NCI-H1436 treated with DMSO at 0.1 percent for 48 hours (cell line): ENCODE measurements around the gene ZPR1.
"Not testable (repeated sequence)": the region's sequence is repeated elsewhere in the genome, so short reads cannot be mapped to it uniquely, and the experiment has no call there.

Source experiments
- DNase-seq: peaks from one replicate; lab custom pipeline; 2025; lab: John Stamatoyannopoulos, UW

The ZPR1 gene

DNA sequence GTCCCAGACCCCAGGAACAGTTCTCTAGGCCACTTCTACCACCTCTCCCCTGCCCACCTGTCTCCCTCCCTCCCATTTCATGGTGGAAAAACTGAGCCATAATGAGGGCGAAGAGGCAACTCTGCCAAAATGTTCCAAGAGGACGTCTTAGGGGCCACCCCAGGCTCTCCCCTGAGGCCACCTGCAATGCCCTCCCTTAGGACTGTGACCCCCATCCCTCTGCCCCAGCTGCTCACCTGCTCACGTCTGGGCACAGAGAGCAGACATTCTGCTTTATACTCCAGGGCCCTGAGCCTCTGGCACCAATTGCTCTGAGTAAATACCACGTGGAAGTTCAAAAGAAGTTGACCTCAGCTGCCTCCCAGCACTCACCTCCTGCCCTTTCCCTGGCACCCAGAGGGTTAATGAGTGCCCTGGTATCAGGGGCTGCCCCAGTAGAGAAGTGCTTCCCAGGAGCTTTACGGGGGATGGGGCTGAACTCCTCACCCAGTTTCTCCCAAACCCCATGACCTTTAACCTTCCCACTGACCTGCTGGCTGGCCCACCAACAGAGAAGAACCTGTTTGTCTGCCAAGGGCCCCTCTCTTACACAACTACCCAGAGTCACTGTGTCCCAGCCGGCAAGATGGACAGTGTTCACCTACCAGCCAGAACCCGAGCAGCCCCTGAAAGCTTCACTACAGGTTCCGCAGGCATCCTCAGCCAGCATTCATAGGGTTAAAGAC, 4.5 kb upstream of the ZPR1 start:
- no peak for DNase-seq

DNA sequence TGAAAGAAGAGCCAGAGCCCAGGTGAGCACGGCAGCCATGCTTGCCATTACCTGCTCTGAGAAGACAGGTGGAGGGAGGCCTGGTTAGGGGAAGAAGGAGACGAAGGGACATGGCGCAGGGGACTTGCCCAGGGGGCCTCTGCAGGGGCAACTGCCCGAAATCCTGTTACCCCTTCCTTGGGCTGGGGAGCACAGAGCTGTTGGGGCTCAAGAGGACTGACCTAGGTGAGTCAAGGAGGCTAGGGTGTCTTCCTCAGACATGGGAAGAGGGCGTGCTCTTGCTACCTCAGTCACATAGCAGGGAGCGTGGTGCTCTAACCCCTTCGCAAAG, 4.0 kb upstream of the ZPR1 start, which contains the start of gene APOA5:
APOA5 (minus strand) TSS at position 67 of the 331 bp plus-strand sequence; CDS start at position 48, 19 bp downstream.
- DNase-seq: no peak

DNA sequence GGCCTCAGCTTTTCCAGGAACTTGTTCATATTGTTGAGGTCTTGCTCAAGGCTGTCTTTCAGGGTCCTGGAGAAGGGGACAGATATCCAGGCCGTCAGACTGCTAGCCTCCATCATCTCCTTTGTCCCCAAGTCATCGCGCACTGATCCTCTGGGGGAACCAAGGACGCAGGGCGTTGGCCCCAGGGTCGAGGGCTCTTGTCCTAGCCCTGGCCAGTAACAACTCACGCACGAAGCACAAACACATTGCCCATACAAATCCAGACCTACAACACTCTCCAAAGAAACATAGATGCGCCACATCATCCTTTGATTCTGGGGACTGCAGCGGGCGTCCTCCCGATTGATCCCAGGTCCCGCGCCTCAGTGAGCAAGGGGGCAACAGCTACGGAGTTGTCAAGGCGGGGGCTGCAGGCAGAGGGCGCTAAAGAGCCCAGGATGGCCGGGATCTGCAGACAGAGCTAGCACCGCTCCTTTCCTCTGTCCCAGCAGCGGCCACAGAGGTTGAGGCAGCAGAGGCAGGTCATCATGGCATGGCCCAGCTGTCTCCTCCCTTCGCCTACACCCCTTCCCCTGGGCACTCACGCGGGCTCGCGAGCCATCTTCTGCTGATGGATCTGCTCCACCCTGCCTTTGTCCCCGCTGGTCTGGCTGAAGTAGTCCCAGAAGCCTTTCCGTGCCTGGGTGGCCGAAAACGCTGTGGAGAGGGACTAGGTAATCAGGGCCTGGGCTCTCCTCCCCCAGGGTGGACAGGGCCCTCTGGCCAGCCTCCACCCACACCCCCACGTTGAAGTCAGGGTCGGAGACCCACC, 3.4 kb upstream of the ZPR1 start:
- no peak for DNase-seq

DNA sequence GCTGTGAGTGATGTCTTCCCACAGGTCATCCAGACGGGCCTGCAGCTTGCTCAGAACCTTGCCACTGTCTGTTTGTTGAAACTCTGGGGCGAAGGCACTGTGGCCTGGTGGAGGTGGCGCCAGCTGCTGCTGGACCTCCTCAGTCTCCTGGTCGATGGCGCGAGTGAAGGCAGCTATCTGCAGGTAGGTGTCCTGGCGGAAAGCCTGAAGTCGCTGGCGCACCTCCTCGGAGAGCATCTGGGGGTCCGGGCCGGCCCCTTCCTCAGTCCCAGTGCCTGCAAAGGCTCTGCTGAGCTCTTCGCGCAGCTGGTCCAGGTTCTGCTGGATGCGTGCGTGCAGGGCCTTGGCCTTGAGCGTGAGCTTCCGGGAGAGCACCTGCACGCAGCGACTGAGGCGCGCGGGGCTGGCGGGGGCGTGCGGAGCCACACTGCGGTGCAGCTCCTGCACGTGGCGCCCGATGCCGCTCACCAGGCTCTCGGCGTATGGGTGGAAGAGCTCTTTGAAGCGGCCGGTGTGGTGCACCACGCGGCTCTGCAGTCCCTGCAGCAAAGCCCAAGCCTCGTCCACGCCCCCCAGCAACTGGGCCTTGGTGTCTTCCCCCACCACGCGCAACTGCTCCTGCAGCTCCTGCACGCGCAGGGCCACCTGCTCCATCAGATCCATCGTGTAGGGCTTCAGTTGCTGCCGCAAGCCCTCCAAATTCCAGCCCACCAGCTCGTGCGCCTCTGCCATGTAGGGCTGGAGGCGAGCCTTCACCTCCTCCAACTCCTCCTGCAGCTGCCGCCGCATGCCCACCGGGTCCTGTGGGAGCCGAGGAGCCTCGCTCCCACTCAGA, 2.6 kb upstream of the ZPR1 start:
- DNase-seq: no peak

DNA sequence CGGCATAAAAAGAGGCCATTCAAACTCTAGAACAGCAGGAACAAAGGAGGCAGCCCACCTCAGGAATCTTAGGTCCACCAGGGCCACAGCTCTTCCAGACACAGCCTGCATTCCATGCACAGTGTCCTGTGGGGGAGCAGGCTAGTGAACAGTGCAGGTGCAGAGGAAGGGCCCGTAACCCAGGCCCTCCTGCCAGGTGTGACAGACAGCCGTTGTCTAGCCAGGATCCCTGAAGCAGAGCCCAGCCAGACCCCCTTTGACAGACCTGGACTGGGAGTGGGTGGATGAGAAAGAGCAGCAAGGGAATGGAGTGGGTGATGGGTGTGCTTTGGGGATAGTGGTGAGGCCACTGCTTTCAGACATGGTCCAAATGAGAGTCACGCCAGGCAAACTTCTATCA, 1.2 kb upstream of the ZPR1 start:
- DNase-seq: no peak

DNA sequence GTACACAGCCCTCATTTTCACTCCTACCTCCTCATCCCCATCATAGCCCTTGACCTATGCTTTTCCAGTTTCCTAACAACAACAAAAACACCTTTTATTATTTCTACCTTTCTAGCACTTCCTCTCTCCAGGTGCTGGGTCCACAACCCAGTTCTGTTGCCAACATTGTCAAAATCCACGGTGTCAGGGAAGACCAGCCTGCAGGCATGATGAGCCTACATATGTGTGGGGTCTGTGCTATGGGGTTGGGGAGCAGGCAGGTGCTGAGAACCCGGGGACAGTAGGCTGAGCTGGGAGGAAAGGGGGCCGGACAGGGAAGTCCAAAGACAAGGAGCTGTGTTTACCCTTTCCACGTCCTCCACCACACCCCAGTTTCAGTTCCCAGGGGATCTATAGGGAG, 711 bp upstream of the ZPR1 start:
- no peak for DNase-seq

DNA sequence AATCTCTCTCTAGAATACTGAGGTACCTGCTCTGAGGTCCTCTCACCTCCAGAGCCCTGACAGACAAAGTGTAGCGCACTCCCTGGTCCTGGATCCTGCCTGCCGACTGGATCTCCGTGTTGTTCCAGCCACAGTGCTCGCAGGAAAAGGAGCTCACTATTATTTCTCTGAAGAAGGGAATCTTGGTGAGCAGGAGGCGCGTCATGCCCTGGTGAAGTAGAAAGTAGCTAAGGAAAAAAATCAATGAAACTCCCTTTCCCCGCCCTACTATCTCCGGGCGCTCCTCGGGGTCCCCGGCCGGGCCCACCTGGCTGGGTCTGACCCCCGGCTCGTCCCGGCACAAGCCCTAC, 412 bp downstream of the ZPR1 start:
- no peak for DNase-seq

DNA sequence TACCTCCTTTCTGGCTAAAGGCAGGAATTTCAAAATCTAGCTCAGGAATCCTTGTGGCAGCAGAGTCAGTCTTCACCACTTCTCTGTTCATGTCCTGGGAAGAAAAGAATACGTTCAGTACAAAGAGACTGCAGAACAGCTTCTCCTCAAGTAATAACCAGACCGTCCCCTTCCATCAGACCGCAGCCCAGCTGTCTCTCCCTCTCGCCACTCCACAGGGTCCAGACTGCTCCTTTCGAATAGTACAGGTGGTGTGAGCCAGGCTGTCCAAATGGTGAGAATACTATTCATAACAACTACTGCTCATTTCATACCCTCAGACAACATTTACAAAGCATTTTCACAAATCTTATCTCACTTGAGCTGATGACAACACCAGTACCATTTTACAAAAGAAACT, 857 bp downstream of the ZPR1 start:
- DNase-seq: no peak

DNA sequence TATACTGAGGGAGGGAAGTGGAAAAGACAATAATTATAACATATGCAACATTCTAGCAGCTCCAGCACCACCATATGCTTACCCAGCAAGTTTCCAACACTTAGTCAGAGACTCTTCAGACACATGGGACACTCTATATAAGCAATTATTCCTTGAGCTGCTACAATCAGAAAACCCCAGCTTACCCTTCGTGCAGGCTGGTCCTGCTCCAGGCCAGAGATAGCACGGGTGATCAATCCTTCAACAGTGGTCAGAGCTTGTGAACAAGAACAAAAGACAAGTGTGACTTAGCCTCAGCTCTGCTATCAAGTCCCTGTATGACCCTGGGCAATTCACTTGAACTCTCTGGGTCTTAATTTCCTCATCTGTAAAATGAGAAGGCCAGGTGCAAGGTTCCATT, 1.5 kb downstream of the ZPR1 start:
- DNase-seq: no peak

DNA sequence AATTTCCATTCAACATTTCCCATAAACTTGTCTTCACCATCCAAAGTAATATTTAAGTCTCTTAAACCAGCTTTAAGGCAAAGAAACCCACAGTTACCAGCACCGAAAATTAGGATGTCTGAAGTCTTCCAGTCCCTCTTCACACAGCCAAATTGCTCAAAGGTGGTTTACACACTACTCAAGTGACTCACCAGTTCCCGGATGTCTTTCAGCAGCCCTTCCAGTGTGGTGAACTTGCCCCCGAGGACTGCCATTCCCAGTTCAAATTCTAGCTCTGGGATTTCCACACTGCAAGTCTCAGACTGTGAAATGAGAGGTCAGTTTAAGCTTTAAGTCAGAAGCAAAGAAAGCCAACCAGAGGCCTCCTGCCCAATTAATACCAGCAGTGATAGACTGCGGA, 5.1 kb downstream of the ZPR1 start:
- DNase-seq: no peak

DNA sequence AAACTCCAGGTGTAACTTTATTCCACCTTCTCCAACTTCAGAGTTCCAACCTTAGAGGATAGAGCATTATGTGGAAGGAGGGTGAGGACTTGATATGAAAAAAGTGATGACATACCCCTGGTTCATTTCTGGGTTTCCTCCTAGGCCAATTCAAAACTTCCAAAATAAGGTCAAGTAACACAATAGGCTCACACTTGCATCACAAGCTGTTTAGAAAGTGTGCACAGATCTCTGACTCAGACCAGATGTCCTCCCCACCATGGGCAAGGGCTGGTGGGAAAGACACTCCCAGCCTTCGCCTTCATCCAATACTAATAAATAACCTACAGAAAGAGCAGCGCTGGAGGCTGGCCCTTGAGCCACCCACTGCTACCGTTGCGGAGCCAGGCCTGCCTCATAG, 9.3 kb downstream of the ZPR1 start:
- DNase-seq: no peak

DNA sequence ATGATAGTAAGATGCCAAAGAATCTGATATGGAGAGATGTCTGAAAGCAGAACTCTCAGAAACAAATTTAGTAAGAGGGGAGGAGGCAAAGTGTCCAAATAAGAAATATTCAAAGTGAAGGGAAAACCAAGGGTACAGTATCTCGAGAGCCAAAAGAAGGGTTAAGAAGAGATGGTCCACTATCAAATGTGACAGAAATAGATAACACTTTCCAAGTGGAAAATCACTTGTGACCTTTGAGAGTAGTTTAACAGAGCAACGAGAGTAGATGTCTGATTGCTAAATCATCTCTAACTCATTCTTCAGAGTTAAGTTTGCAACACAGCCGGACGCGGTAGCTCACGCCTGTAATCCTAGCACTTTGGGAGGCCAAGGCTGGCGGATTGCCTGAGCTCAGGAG, 10.8 kb downstream of the ZPR1 start:
- no peak for DNase-seq

DNA sequence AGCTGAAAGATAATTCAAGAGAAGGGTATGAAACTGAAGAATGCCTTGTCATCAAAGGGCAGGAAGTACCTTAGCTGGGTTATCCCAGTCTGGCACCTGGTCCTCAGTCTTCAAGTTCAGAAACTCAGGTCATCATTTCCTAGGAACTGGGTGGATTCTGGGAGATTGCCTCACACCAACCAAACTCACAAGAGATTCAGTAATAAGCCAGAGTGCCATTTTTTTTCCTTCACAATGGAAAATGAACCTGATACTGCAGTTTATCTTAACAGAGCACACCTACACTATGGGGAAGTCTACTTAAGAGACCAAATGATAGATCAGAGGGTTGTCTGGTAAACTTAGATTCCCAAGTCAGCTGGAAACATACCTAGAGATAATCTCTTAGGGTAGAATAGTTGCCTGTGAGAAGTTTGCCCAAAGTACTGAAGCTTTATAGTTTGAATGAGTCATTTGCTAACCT, 11.3 kb downstream of the ZPR1 start:
- no peak for DNase-seq

DNA sequence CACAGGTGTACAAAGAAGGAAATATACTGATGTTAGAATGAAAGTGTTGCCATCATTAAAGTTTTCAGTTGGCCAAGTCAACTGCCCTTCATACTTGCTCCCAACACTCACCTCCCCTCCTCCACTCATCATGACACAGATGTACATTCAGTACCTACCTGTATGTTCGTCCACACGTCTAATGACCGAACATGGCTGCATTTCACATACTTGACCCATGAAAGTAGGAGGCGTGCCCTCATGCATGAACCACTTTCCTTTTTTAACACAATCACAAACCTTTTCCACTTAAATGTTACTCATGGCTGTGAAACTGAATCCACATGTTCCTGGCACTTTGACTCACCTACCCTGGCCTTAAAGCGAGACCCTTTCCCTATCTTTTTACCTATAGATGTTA, 11.8 kb downstream of the ZPR1 start:
- no peak for DNase-seq

DNA sequence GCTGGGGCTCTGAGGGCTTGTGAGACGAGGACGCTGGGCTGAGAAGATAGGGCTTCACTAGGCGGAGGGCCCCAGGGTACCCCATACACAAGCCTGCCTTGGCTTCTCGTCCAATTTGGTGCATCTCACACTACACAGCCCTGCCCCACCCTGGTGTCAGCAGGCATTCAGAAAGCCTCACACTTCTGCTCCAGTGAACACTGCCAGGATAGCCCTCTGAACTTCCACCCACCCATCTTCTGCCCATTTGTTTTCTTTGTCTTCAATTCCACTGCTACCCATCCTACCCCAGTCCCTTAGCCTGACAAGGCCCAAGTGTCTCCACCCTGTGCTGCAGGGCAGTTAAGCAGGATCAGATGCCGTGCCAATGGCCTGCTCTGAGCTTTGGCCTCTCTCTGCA, 13.2 kb downstream of the ZPR1 start:
- DNase-seq: no peak

DNA sequence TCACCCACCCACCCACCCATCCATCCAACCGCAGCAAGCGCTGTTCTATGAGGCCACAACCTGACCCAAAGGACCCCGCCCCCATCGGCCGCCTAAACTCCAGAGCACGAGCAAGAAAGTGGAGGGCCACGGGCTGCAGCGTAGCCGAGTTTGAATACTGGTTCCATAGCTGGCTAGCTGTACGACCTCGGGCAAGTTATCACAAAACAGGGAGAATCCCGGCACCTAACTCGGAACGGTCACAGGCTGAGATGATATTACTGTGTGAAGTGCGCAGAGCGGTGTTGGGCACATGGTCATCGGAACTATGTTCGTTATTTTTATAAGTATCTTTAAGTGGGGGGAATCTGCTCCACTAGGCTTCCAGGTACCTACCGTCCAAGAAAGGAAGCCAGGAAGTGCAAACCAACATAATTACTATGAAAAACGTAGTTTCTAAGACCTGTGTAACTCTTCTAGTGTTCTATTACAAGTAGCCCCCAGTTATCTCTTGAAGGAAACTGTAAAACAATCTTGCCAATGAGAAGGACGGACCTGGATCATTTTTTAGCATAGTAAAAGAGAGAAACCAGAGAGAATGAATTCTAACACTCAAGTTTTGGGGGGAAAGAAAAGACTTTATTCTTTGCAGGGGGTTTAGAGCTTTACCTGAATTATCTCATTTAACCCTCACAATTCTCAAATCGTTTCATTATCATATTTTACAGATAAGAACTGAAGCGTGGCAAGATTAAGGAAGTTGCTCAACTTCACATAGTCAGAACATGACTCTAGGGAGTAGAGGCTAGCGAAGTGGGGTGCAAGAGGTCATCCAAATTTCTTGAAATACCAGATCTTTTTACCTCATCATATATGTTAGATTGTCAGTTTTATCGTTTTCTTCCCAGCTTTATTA, 14.4 kb downstream of the ZPR1 start:
- no peak for DNase-seq

DNA sequence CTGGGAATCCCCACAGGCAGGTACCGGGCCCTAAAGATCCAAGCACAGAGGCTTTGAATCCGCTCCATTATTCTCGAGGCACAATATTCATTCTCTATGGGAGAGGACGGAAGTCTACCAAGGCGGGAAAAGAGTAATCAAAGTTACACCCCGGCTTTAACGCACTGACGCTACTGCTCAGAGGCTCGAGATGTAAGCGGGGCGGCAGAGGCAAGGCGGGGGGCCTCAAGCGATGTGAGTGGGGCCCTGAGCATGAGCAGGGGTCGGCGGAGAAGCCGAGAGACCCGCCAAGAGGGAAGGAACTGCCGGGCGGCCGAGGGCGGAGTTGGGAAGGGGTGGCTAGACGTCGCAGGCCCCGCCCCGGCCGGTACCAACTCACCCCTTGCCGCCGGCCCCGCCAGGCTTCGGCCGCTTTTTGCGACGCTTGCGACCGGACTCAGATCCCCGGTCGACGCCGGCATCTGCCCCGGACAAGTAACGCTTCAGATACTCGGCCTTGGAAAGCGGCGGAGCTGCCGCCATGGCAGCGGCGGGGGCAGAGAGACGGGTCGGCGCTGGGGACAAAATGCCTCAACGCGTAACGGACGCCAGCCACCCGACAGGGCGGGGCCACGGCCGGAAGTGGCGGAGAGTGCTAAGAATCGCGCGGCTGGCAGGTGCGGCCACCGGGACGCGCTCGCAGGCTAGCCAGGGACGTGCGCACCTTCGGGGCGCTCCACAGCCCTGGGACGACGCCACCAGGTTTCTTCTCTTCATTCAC, 15.2 kb downstream of the ZPR1 start, which contains the start of gene BUD13:
BUD13 (minus strand) TSS at position 545 of the 760 bp plus-strand sequence; CDS start at position 522, 23 bp downstream.
- no peak for DNase-seq

DNA sequence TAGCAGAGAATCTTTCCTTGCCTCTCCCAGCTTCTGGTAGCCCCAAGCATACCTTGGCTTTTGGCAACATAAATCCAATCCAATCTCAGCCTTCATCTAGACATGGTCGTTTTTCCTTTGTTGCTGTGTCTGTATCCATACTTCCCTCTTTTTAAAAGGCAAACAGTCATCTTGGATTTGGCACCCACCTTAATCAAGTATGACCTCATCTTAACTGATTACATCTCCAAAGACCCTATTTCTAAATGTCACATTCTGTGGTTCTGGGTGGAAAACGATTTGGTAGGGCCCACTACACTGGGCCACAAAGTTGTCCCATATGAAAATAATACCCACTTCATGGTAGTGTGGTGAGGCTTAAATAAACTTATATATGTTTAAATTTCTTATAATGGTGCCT, 15.9 kb downstream of the ZPR1 start:
- DNase-seq: no peak

DNA sequence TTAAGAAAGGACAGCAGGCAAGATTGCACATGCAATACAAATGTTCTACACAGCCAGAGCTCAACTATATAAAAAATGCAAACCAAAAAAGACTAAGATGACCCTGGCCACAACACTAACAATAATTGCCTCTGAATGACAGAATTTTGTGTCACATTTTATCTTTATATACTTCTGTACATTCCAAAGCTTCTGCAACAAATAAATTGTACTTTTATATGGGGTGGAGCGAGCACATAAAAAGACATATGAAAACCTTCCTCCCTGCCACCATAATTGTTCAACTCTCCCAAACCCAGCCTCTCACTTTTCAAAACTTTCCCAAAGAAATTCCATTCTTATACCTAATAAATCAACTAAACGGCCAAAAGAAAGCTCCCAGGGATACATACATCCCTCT, 25.7 kb downstream of the ZPR1 start:
- no peak for DNase-seq

DNA sequence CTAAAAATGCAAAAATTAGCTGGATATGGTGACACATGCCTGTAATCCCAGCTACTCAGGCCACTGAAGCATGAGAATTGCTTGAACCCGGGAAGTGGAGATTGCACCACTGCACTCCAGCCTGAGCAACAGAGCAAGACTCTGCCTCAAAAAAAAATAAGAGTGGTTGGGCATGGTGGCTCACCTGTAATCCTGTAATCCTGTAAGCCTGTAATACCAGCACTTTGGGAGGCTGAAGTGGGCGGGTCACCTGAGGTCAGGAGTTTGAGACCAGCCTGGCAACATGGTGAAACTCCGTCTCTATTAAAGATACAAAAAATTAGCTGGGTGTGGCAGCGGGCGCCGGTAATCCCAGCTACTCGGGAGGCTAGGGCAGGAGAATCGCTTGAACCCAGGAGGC, 31.8 kb downstream of the ZPR1 start:
- not testable (repeated sequence) for DNase-seq
